ENCODE measurements around the gene DENND4C. TPM values are rescaled to one million over a fixed set of nuclear protein-coding genes. Genes with fewer than 3 reads are reported as not detected.

Gene DENND4C
- total and polyA plus RNA-seq, 2 of the 4 experiments (the other 2 are of a cell fraction) = 9.0 to 32.6 TPM

GRCh38 chr9:19376931-19377330 lies 146.4 kb downstream of the DENND4C start:
- H3K14ac ChIP-seq (replicated peaks; ENCODE audit: low read depth, low read length) = no peak overlapping the region
- no peak overlapping the region for H2AK5ac ChIP-seq (ENCODE audit: low read depth, low read length)
- peaks cover 2% of the 10 kb centered on the region; the same call in 1 of the 2 replicates for H3K4me1 ChIP-seq (ENCODE audit: control insufficient read depth, insufficient read depth, low read length)
- no peak overlapping the region for H3K23ac ChIP-seq (ENCODE audit: low read depth, low read length)
- no peak overlapping the region for H3K18ac ChIP-seq (ENCODE audit: low read depth, low read length)
- in situ Hi-C loops (cut with MboI; ENCODE audit: low sequenced_read_pairs) = no loop called here
- no peak for ATAC-seq (ENCODE audit: low read depth)
- WGBS, 2 experiments (ENCODE audit: extremely low coverage in 2 of 2, insufficient read length in 1 of 2) = no CpG with 5 or more reads among the region's 2 CpGs
- no peak overlapping the region for H3K56ac ChIP-seq (ENCODE audit: extremely low read depth, insufficient read depth, low read length)
- dilution Hi-C loops (cut with HindIII; ENCODE audit: low sequenced_read_pairs, unreplicated experiment) = no loop called here
- H3K9me3 ChIP-seq (ENCODE audit: control insufficient read depth, insufficient read depth, low read length) = no peaks in the 10 kb centered on the region
- no peak for TF ChIP-seq CTCF (conservative IDR thresholded peaks at IDR 0.05; ENCODE audit: low read depth, low read length)
- TF ChIP-seq CEBPB (IDR thresholded peaks at IDR 0.05; ENCODE audit: low read depth, low read length) = no peak
- no peak for TF ChIP-seq RFX5 (IDR thresholded peaks at IDR 0.05; ENCODE audit: low read depth, low read length)
- no peak for TF ChIP-seq FOS (IDR thresholded peaks at IDR 0.05; ENCODE audit: low read depth, low read length)
- no peak for TF ChIP-seq MAFK (IDR thresholded peaks at IDR 0.05; ENCODE audit: low read depth, low read length)
- no peak for TF ChIP-seq CHD1 (IDR thresholded peaks at IDR 0.05; ENCODE audit: low read depth, low read length)
- no peak for TF ChIP-seq ELK1 (IDR thresholded peaks at IDR 0.05; ENCODE audit: borderline replicate concordance, low read depth, low read length)
- TF ChIP-seq MAZ (IDR thresholded peaks at IDR 0.05; ENCODE audit: borderline replicate concordance, low read depth, low read length) = no peak
- no peak for TF ChIP-seq NFE2L2 (IDR thresholded peaks at IDR 0.05; ENCODE audit: low read depth, low read length)
- TF ChIP-seq RAD21 (IDR thresholded peaks at IDR 0.05; ENCODE audit: low read length) = no peak
- no peak for TF ChIP-seq BHLHE40 (IDR thresholded peaks at IDR 0.05; ENCODE audit: low read depth, low read length)
- no peak for TF ChIP-seq USF2 (IDR thresholded peaks at IDR 0.05; ENCODE audit: low read depth, low read length)
- TF ChIP-seq POLR2A (IDR thresholded peaks at IDR 0.05; ENCODE audit: low read depth, low read length) = no peak
- TF ChIP-seq RCOR1 (IDR thresholded peaks at IDR 0.05; ENCODE audit: insufficient replicate concordance, low read length) = no peak
- no peak overlapping the region for H2AFZ ChIP-seq (replicated peaks; ENCODE audit: low read length, poor library complexity)
- no TSS peak for BruUV-seq (replicated peaks)
- H3K27ac ChIP-seq (ENCODE audit: insufficient read depth, low read length) = no peak overlapping the region
- H2AK9ac ChIP-seq (replicated peaks; ENCODE audit: low read depth, low read length, poor library complexity) = no peak overlapping the region
- intact Hi-C loops (cut with micrococcal nuclease) = loop anchor here (10.0 kb wide), 1 partner anchor 252 kb away; the partner anchor contains the start of gene PLIN2
- DNase-seq = no peak
- H3K36me3 ChIP-seq (ENCODE audit: control insufficient read depth, insufficient read depth, low read length) = peaks cover 36% of the 10 kb centered on the region
- H2BK15ac ChIP-seq (ENCODE audit: low read depth, low read length) = no peak overlapping the region
- CTCF ChIA-PET = no interaction called here
- H3K4ac ChIP-seq (ENCODE audit: low read depth, low read length) = no peak overlapping the region
- no peak overlapping the region for H2BK20ac ChIP-seq (ENCODE audit: low read depth, low read length)
- H3K9ac ChIP-seq (ENCODE audit: low read depth, low read length) = no peak overlapping the region; the same call in 1 of the 2 replicates
- H4K5ac ChIP-seq (ENCODE audit: low read depth, low read length) = no peak overlapping the region
- H3K4me2 ChIP-seq (ENCODE audit: low read depth, low read length) = no peak overlapping the region
- POLR2A ChIA-PET (ENCODE audit: unreplicated experiment) = interaction anchor here (0.6 kb wide), 1 partner anchor 24 kb away, joined by 3 read pairs; no protein-coding TSS in a partner anchor
- no peak overlapping the region for H4K8ac ChIP-seq (ENCODE audit: low read depth in 2 of 2, low read length in 2 of 2)
- H3K79me1 ChIP-seq (ENCODE audit: low read depth in 1 of 2, low read length in 2 of 2) = peaks cover 3 to 39% of the 10 kb centered on the region in 2 experiments; a peak in 3 of 4 replicates
- H4K20me1 ChIP-seq (ENCODE audit: insufficient read depth, low read length) = peaks cover 46% of the 10 kb centered on the region; the same call in 1 of the 2 replicates
- H3K9me1 ChIP-seq (ENCODE audit: insufficient read depth, low read length) = peaks cover 5% of the 10 kb centered on the region; the same call in 1 of the 2 replicates
- H2BK120ac ChIP-seq (ENCODE audit: low read depth, low read length) = no peak overlapping the region
- no peak overlapping the region for H2BK5ac ChIP-seq (ENCODE audit: low read depth, low read length, poor library complexity, severe bottlenecking)
- H3K27me3 ChIP-seq (ENCODE audit: control insufficient read depth, insufficient read depth, low read length) = no peaks in the 10 kb centered on the region
- H3K4me3 ChIP-seq (ENCODE audit: insufficient read depth, low read depth, low read length) = no peak overlapping the region
- no peak overlapping the region for H4K91ac ChIP-seq (ENCODE audit: insufficient read depth, low read depth, low read length)

Measured in IMR-90 (cell line).